Retinal pigment epithelial cell (primary cell): Measurements from ENCODE around the gene TAGAP.
"Not testable (repeated sequence)": the region's sequence is repeated elsewhere in the genome, so short reads cannot be mapped to it uniquely, and the experiment has no call there.

Experiments
- DNase-seq: peaks from one replicate; pipeline ENCODE4 v3.0.0-alpha.2; 2010; ENCODE audit warnings: low read depth
- H3K4me3 ChIP-seq: 2 replicates; pipeline ENCODE4 v1.5.1; 2011; ENCODE audit warnings: mild to moderate bottlenecking, low read length, control low read depth, moderate library complexity
- CTCF ChIP-seq: conservative IDR thresholded peaks from 2 replicates; pipeline ENCODE4 v1.5.1; 2011; ENCODE audit warnings: low read depth, low read length, control low read depth, inconsistent platforms

Gene TAGAP

GRCh38 chr6:159023893-159024292 lies 20.9 kb downstream of the TAGAP start:
- no peak for TF ChIP-seq CTCF
- no peak for DNase-seq
- no peak overlapping the region for H3K4me3 ChIP-seq

GRCh38 chr6:159020011-159020410 lies 24.8 kb downstream of the TAGAP start:
- DNase-seq: no peak
- TF ChIP-seq CTCF: no peak
- H3K4me3 ChIP-seq: no peak overlapping the region

GRCh38 chr6:159017757-159018559 lies 26.8 kb downstream of the TAGAP start:
- no peak for DNase-seq
- no peak overlapping the region for H3K4me3 ChIP-seq
- TF ChIP-seq CTCF: no peak

GRCh38 chr6:159014406-159014805 lies 30.4 kb downstream of the TAGAP start:
- no peak overlapping the region for H3K4me3 ChIP-seq
- TF ChIP-seq CTCF: no peak
- no peak for DNase-seq

GRCh38 chr6:159013229-159013628 lies 31.6 kb downstream of the TAGAP start:
- no peak for TF ChIP-seq CTCF
- DNase-seq: no peak
- no peak overlapping the region for H3K4me3 ChIP-seq

GRCh38 chr6:159012201-159012600 lies 32.6 kb downstream of the TAGAP start:
- no peak for DNase-seq
- no peak overlapping the region for H3K4me3 ChIP-seq
- no peak for TF ChIP-seq CTCF

- DNase-seq: not testable (repeated sequence)
Observed at GRCh38 chr6:159010037-159010612, 34.7 kb downstream of the TAGAP start.

More at GRCh38 chr6:159010037-159010612, 34.7 kb downstream of the TAGAP start:
- H3K4me3 ChIP-seq: not testable (repeated sequence)
